HEK293T (cell line): ENCODE measurements around the gene SLC12A8.
"Not testable (repeated sequence)": the region's sequence is repeated elsewhere in the genome, so short reads cannot be mapped to it uniquely, and the experiment has no call there.

Experiments used
- CTCF ChIA-PET: fragments of 350-600 bp; formaldehyde crosslinking; extraction: SDS; loops from one replicate; lab custom pipeline; 2021; ENCODE audit warnings: antibody characterized with exemption, inconsistent platforms; lab: Yijun Ruan, JAX
- POLR2A ChIA-PET: fragments of 350-600 bp; formaldehyde crosslinking; extraction: SDS; loops from one replicate; lab custom pipeline; 2020; ENCODE audit warnings: antibody characterized with exemption, inconsistent platforms; lab: Yijun Ruan, JAX
- DNase-seq: peaks from one replicate; pipeline ENCODE4 v3.0.0; 2012; ENCODE audit warnings: mixed read lengths; ENCODE audit errors: extremely low spot score
- ARNT ChIP-seq: fragments of 450-650 bp; IDR thresholded peaks from 2 replicates; pipeline ENCODE4 v1.6.1; 2017; ENCODE audit warnings: mild to moderate bottlenecking
- BHLHE40 ChIP-seq: fragments of 450-650 bp; IDR thresholded peaks from 2 replicates; pipeline ENCODE4 v1.6.1; 2016; ENCODE audit warnings: mild to moderate bottlenecking, moderate library complexity, borderline replicate concordance
- CTBP1 ChIP-seq: fragments of 450-650 bp; IDR thresholded peaks from 2 replicates; pipeline ENCODE4 v1.6.1; 2016; ENCODE audit warnings: borderline replicate concordance
- ELF4 ChIP-seq: fragments of 450-650 bp; IDR thresholded peaks from 2 replicates; pipeline ENCODE4 v1.6.1; 2017; ENCODE audit warnings: antibody characterized with exemption
- FOXA1 ChIP-seq: fragments of 450-650 bp; IDR thresholded peaks from 2 replicates; pipeline ENCODE4 v1.6.1; 2016; ENCODE audit warnings: mild to moderate bottlenecking
- FOXK2 ChIP-seq: fragments of 450-650 bp; IDR thresholded peaks from 2 replicates; pipeline ENCODE4 v1.6.1; 2016; ENCODE audit warnings: mild to moderate bottlenecking
- FOXM1 ChIP-seq: fragments of 450-650 bp; IDR thresholded peaks from 2 replicates; pipeline ENCODE4 v1.6.1; 2017; ENCODE audit warnings: mild to moderate bottlenecking, borderline replicate concordance
- HDGF ChIP-seq: fragments of 450-650 bp; IDR thresholded peaks from 2 replicates; pipeline ENCODE4 v1.6.1; 2017; ENCODE audit warnings: antibody characterized with exemption, borderline replicate concordance
- L3MBTL2 ChIP-seq: fragments of 450-650 bp; conservative IDR thresholded peaks from 2 replicates; pipeline ENCODE4 v1.6.1; 2016; ENCODE audit warnings: mild to moderate bottlenecking
- LEF1 ChIP-seq: fragments of 450-650 bp; IDR thresholded peaks from 2 replicates; pipeline ENCODE4 v1.6.1; 2017; ENCODE audit warnings: mild to moderate bottlenecking, borderline replicate concordance
- NFRKB ChIP-seq: fragments of 450-650 bp; IDR thresholded peaks from 2 replicates; pipeline ENCODE4 v1.6.1; 2016; ENCODE audit warnings: mild to moderate bottlenecking, moderate library complexity
- PKNOX1 ChIP-seq: fragments of 450-650 bp; IDR thresholded peaks from 2 replicates; pipeline ENCODE4 v1.6.1; 2016
- SP1 ChIP-seq: fragments of 450-650 bp; IDR thresholded peaks from 2 replicates; pipeline ENCODE4 v1.6.1; 2017
- SUZ12 ChIP-seq: fragments of 450-650 bp; IDR thresholded peaks from 2 replicates; pipeline ENCODE4 v1.6.1; 2016; ENCODE audit warnings: mild to moderate bottlenecking
- TARDBP ChIP-seq: fragments of 450-650 bp; IDR thresholded peaks from 2 replicates; pipeline ENCODE4 v1.6.1; 2016
- ZNF384 ChIP-seq: fragments of 450-650 bp; IDR thresholded peaks from 2 replicates; pipeline ENCODE4 v1.6.1; 2016

SLC12A8 gene

GRCh38 chr3:125085166-125085565 is 127.4 kb downstream of the SLC12A8 start:
- POLR2A ChIA-PET, result no interaction called here
- no peak for TF ChIP-seq ELF4
- TF ChIP-seq BHLHE40, result no peak
- no peak for TF ChIP-seq SUZ12
- TF ChIP-seq LEF1, result no peak
- TF ChIP-seq HDGF, result no peak
- TF ChIP-seq FOXK2, result no peak
- no peak for TF ChIP-seq FOXM1
- TF ChIP-seq FOXA1, result no peak
- no peak for TF ChIP-seq ZNF384
- no peak for TF ChIP-seq SP1
- no peak for TF ChIP-seq ARNT
- TF ChIP-seq TARDBP, result no peak
- TF ChIP-seq NFRKB, result no peak
- no peak for TF ChIP-seq L3MBTL2
- no peak for TF ChIP-seq PKNOX1
- no peak for TF ChIP-seq CTBP1
- CTCF ChIA-PET, result no interaction called here
- DNase-seq, result no peak

GRCh38 chr3:125083776-125084175 is 128.8 kb downstream of the SLC12A8 start:
- ChIA-PET CTCF (interaction anchor here (0.7 kb wide), 1 partner anchor 172 kb away, joined by 4 read pairs; no protein-coding TSS in a partner anchor), POLR2A (no interaction called here)
- DNase-seq, result no peak
- TF ChIP-seq L3MBTL2 (no peak), ZNF384 (no peak), SUZ12 (no peak), FOXA1 (no peak), NFRKB (no peak), CTBP1 (no peak), TARDBP (no peak), PKNOX1 (no peak), BHLHE40 (no peak), FOXK2 (no peak), LEF1 (no peak)

- CTCF ChIA-PET, POLR2A ChIA-PET, DNase-seq: not testable (repeated sequence)
Observed at GRCh38 chr3:125082339-125082738, 130.2 kb downstream of the SLC12A8 start.

GRCh38 chr3:125080077-125080476 is 132.5 kb downstream of the SLC12A8 start:
- ChIA-PET CTCF (no interaction called here), POLR2A (interaction anchor here (0.6 kb wide), 1 partner anchor 23 kb away, joined by 3 read pairs; no protein-coding TSS in a partner anchor)
- no peak for TF ChIP-seq CTBP1
- TF ChIP-seq FOXM1, result no peak
- no peak for TF ChIP-seq HDGF
- TF ChIP-seq LEF1, result no peak
- no peak for TF ChIP-seq ARNT
- TF ChIP-seq L3MBTL2, result no peak
- TF ChIP-seq PKNOX1, result no peak
- DNase-seq, result no peak

DNA sequence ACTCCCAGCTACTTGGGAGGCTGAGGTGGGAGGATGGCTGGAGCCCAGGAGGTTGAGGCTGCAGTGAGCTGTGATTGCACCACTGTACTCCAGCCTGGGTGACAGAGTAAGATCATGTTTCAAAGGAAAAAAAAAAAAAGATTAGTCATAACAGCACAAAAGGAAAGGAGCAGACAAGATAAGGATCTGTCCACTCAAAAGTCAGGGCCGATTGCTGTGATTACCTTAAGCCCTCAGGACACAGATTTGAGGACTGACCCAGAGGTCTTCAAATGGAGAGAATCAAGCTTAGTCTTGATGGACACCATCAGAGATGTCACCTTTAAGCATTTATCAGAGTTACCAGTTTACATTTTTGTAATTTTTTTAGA is 132.9 kb downstream of the SLC12A8 start:
- POLR2A ChIA-PET, result interaction anchor here (0.6 kb wide), 1 partner anchor 22 kb away, joined by 3 read pairs; no protein-coding TSS in a partner anchor
- CTCF ChIA-PET, result no interaction called here
- no peak for TF ChIP-seq TARDBP
- DNase-seq, result no peak

- ChIA-PET POLR2A (no interaction called here), CTCF (no interaction called here)
- TF ChIP-seq CTBP1 (no peak), BHLHE40 (no peak), FOXK2 (no peak), ELF4 (no peak), ARNT (no peak), FOXM1 (no peak), ZNF384 (no peak), NFRKB (no peak), L3MBTL2 (no peak), LEF1 (no peak)
- DNase-seq, result no peak
Observed at GRCh38 chr3:125078951-125079674, 133.4 kb downstream of the SLC12A8 start.

GRCh38 chr3:125077864-125078263 is 134.7 kb downstream of the SLC12A8 start:
- ChIA-PET CTCF (no interaction called here), POLR2A (no interaction called here)
- no peak for DNase-seq
- TF ChIP-seq L3MBTL2, result no peak
- TF ChIP-seq ELF4, result no peak
- no peak for TF ChIP-seq NFRKB
- no peak for TF ChIP-seq BHLHE40
- TF ChIP-seq SP1, result no peak
- TF ChIP-seq CTBP1, result no peak
- no peak for TF ChIP-seq ZNF384
- no peak for TF ChIP-seq PKNOX1
- no peak for TF ChIP-seq LEF1
- TF ChIP-seq TARDBP, result no peak
- TF ChIP-seq FOXA1, result no peak
- no peak for TF ChIP-seq FOXK2
- TF ChIP-seq ARNT, result no peak
- TF ChIP-seq HDGF, result no peak
